Right cardiac atrium (tissue), 5 donors: ENCODE data around the gene HOXA4. TPM values are rescaled to one million over a fixed set of nuclear protein-coding genes. Genes with fewer than 3 reads are reported as not detected.

ENCODE experiments used
- ATAC-seq, 2 donors: fragments of 200-7000 bp; cut with Tn5 transposase; one replicate each; pipeline versions ENCODE4 v1.8.0 to v1.9.1; 2020; ENCODE audit warnings: moderate library complexity in 2 of 2, mild to moderate bottlenecking in 1 of 2
- DNase-seq, 3 donors: peaks; one replicate each; pipeline ENCODE4 v3.0.0-alpha.2; 2020
- H3K27ac ChIP-seq: one replicate; pipeline ENCODE4 v1.5.1; 2013; ENCODE audit warnings: mild to moderate bottlenecking, low read length, control low read depth, moderate library complexity
- H3K27me3 ChIP-seq: one replicate; pipeline ENCODE4 v1.6.1; 2013; ENCODE audit not compliant: control insufficient read depth, insufficient read depth
- H3K4me1 ChIP-seq: one replicate; pipeline ENCODE4 v1.6.1; 2013; ENCODE audit warnings: low read length; ENCODE audit not compliant: control insufficient read depth, insufficient read depth
- H3K4me3 ChIP-seq: one replicate; pipeline ENCODE4 v1.5.1; 2013; ENCODE audit warnings: low read length, control low read depth
- H3K9me3 ChIP-seq: one replicate; pipeline ENCODE4 v1.6.1; 2013; ENCODE audit warnings: low read length; ENCODE audit not compliant: control insufficient read depth
- WGBS: extraction: QIAGEN DNeasy Blood & Tissue Kit; methylation state at CpG from one replicate; pipeline ENCODE4 v1.1.7; 2013; 5-methylcytosine and 5-hydroxymethylcytosine counted together
- intact Hi-C, 4 donors: fragments of 100-400 bp; cut with DNase I; formaldehyde crosslinking; loops; one replicate each; pipeline versions ENCODE4 v1.11.0 to v1.14.0; 2022 to 2023
- long read RNA-seq, 4 donors: library from polyadenylated mRNA; unstranded; transcript quantifications; one replicate each; pipeline ENCODE4 v2.0.0, GENCODE V29; 2020 to 2021
- polyA plus RNA-seq: library from polyadenylated mRNA; stranded (reverse); fragments of 200-250 nt; gene quantifications from one replicate; pipeline ENCODE4 v1.2.3, GENCODE V29; 2013
- total RNA-seq, 4 donors: library from RNA; stranded (reverse); fragmentation: NEBNext Ultra II Directional; extraction: Animal tissue kit (Norgen Biotek cat#: 25700); gene quantifications; one replicate each; pipeline ENCODE4 v1.2.1, GENCODE V29; 2021
- donor health status: healthy with polysubstance abuse.
- donor health status: DM: no; HTN: yes; CAD: no.
- donor health status: DM: no; HTN: no; CAD: no.
- donor health status: DM: no; HTN: yes; CAD: no; lungs with severe emphysema.
- donor health status: DM: yes; HTN: yes; CAD: no.

HOXA4 gene
- total RNA-seq (1 to 10 TPM in 2 of 4 donors, under 1 TPM in 2; 0.12 to 2.2 (median 1.1) TPM), polyA plus RNA-seq (3.3 TPM)
- long read RNA-seq, donor 1, partial matches to known transcripts, result 0 of 2 reads
- long read RNA-seq, donor 1, other reads (novel, unspliced or antisense), result 0 of 2 reads
- long read RNA-seq, donor 2, result 0 reads
- long read RNA-seq, donor 3, result 0 reads
- long read RNA-seq, donor 4, result 0 reads

- ATAC-seq, result peak; percentile 96 to 97
- WGBS, result 4% methylated on average over 67 of the region's 67 CpGs
These were observed at the start of gene HOXA4 for GRCh38 chr7:27130540-27131389. Gene HOXA4 (minus strand): TSS chr7:27130757. CDS start chr7:27130733, 24 bp downstream.

GRCh38 chr7:27179503-27180430, 49.2 kb upstream of the HOXA4 start:
- DNase-seq (peak; percentile 56 to 82 (median 81)), ATAC-seq (peak; percentile 34 to 70)
- Histone ChIP-seq H3K4me1 (peaks cover 2% of the 10 kb centered on the region), H3K27me3 (peaks cover 5% of the 10 kb centered on the region), H3K4me3 (peak overlapping the region; percentile 11), H3K27ac (no peak overlapping the region), H3K9me3 (no peaks in the 10 kb centered on the region)
- WGBS, result 7% methylated on average over 56 of the region's 56 CpGs
- intact Hi-C loops, result no loop called here

More at GRCh38 chr7:27130540-27131389, at the start of gene HOXA4:
- Histone ChIP-seq H3K4me3 (peak within 1 kb of the TSS; percentile 61), H3K9me3 (no peaks in the 10 kb centered on the region), H3K27ac (peak within 1 kb of the TSS; percentile 69), H3K4me1 (no peaks in the 10 kb centered on the region), H3K27me3 (no peaks in the 10 kb centered on the region)
- DNase-seq, result peak; percentile 79 to 94 (median 93)
- intact Hi-C loops, result no loop called here

- Histone ChIP-seq H3K9me3 (no peaks in the 10 kb centered on the region), H3K4me3 (no peak overlapping the region), H3K27ac (no peak overlapping the region), H3K4me1 (no peaks in the 10 kb centered on the region), H3K27me3 (peaks cover 5% of the 10 kb centered on the region)
- DNase-seq (peak in 1 of 3 donors; percentile 37), ATAC-seq (no peak)
- intact Hi-C loops, result no loop called here
- 38% methylated on average over 14 of the region's 14 CpGs for WGBS
These were observed 48.5 kb upstream of the HOXA4 start for GRCh38 chr7:27179030-27179429.

GRCh38 chr7:27178366-27178765, 47.8 kb upstream of the HOXA4 start:
- Histone ChIP-seq H3K27me3 (peaks cover 5% of the 10 kb centered on the region), H3K27ac (no peak overlapping the region), H3K4me1 (no peaks in the 10 kb centered on the region), H3K9me3 (no peaks in the 10 kb centered on the region), H3K4me3 (no peak overlapping the region)
- WGBS, result 77% methylated on average over 6 of the region's 6 CpGs
- ATAC-seq (no peak), DNase-seq (peak in 1 of 3 donors; percentile 13)
- intact Hi-C loops, result no loop called here

- H3K27ac ChIP-seq, result no peak overlapping the region
- no peak for ATAC-seq
- H3K4me3 ChIP-seq, result no peak overlapping the region
- intact Hi-C loops, result no loop called here
- no peak for DNase-seq
- no peaks in the 10 kb centered on the region for H3K9me3 ChIP-seq
- 85% methylated on average over 5 of the region's 5 CpGs for WGBS
- no peaks in the 10 kb centered on the region for H3K4me1 ChIP-seq
- peaks cover 5% of the 10 kb centered on the region for H3K27me3 ChIP-seq
These were observed 47.3 kb upstream of the HOXA4 start for GRCh38 chr7:27177795-27178320.

GRCh38 chr7:27176962-27177794, 46.6 kb upstream of the HOXA4 start:
- Histone ChIP-seq H3K9me3 (no peaks in the 10 kb centered on the region), H3K4me3 (no peak overlapping the region), H3K4me1 (no peaks in the 10 kb centered on the region), H3K27ac (no peak overlapping the region), H3K27me3 (peaks cover 5% of the 10 kb centered on the region)
- 76% methylated on average over 22 of the region's 22 CpGs for WGBS
- peak in 2 of 3 donors; percentile 16 to 21 for DNase-seq
- ATAC-seq, result no peak
- intact Hi-C loops, result no loop called here

- WGBS, result 76% methylated on average over 3 of the region's 3 CpGs
- intact Hi-C loops, result no loop called here
- ATAC-seq (no peak), DNase-seq (peak in 1 of 3 donors; percentile 14)
- Histone ChIP-seq H3K4me3 (no peak overlapping the region), H3K27me3 (peaks cover 5% of the 10 kb centered on the region), H3K9me3 (no peaks in the 10 kb centered on the region), H3K4me1 (no peaks in the 10 kb centered on the region), H3K27ac (no peak overlapping the region)
These were observed 45.9 kb upstream of the HOXA4 start for GRCh38 chr7:27176524-27176845.

- no peak for ATAC-seq
- no peak overlapping the region for H3K4me3 ChIP-seq
- 52% methylated on average over 40 of the region's 40 CpGs for WGBS
- intact Hi-C loops, result no loop called here
- no peak overlapping the region for H3K27ac ChIP-seq
- peaks cover 5% of the 10 kb centered on the region for H3K27me3 ChIP-seq
- H3K4me1 ChIP-seq, result no peaks in the 10 kb centered on the region
- no peaks in the 10 kb centered on the region for H3K9me3 ChIP-seq
- peak in 2 of 3 donors; percentile 18 to 53 for DNase-seq
These were observed 45.3 kb upstream of the HOXA4 start for GRCh38 chr7:27175626-27176523.

GRCh38 chr7:27174874-27175625, 44.5 kb upstream of the HOXA4 start:
- Histone ChIP-seq H3K4me1 (no peaks in the 10 kb centered on the region), H3K27me3 (peaks cover 5% of the 10 kb centered on the region), H3K9me3 (no peaks in the 10 kb centered on the region), H3K4me3 (no peak overlapping the region), H3K27ac (no peak overlapping the region)
- ATAC-seq (peak in 1 of 2 donors; percentile 30), DNase-seq (peak in 2 of 3 donors; percentile 3 to 29)
- 49% methylated on average over 12 of the region's 12 CpGs for WGBS
- intact Hi-C loops, result no loop called here
